ENCODE measurements around the gene PTPRQ. TPM values are rescaled to one million over a fixed set of nuclear protein-coding genes. Genes with fewer than 3 reads are reported as not detected.

Gene PTPRQ
- polyA plus RNA-seq, 1 of the 3 experiments (the other 2 are of a cell fraction), result 0.46 TPM

- ChIA-PET POLR2A (no interaction called here), CTCF (no interaction called here)
- Histone ChIP-seq H3K9me2 (no peaks in the 10 kb centered on the region; the same call in 1 of the 2 replicates), H2AFZ (ENCODE audit: low read depth) (no peak overlapping the region), H3K27me3 (ENCODE audit: insufficient read depth) (no peaks in the 10 kb centered on the region), H3K4me1 (ENCODE audit: control insufficient read depth in 1 of 2, insufficient read depth in 2 of 2, low read depth in 1 of 2, low read length in 1 of 2) (no peaks in the 10 kb centered on the region), H3K27ac (ENCODE audit: low read depth in 2 of 2, low read length in 1 of 2) (no peak overlapping the region), H3K79me2 (ENCODE audit: insufficient read depth) (no peaks in the 10 kb centered on the region), H3F3A (replicated peaks; ENCODE audit: insufficient read depth) (no peaks in the 10 kb centered on the region), H3K9ac (no peak overlapping the region), H3K9me3 (no peaks in the 10 kb centered on the region), H4K20me1 (ENCODE audit: insufficient read depth) (no peaks in the 10 kb centered on the region), H3K4me2 (no peak overlapping the region), H3K4me3 (ENCODE audit: low read depth in 2 of 2, low read length in 1 of 2) (no peak overlapping the region), H3K36me3 (replicated peaks in 1 of 2; ENCODE audit: control insufficient read depth in 1 of 2, insufficient read depth in 2 of 2, low read length in 1 of 2) (no peaks in the 10 kb centered on the region)
- DNase-seq, result no peak
- TF ChIP-seq EP300 (IDR thresholded peaks at IDR 0.05; ENCODE audit: borderline replicate concordance in 1 of 2, low read depth in 1 of 2, low read length in 1 of 2), result no peak
- no peak for TF ChIP-seq RCOR1 (IDR thresholded peaks at IDR 0.05; ENCODE audit: low read length)
- no peak for TF ChIP-seq CHD2 (IDR thresholded peaks at IDR 0.05; ENCODE audit: low read length, partially characterized antibody)
- no peak for TF ChIP-seq GATA2 (CRISPR knock-in tag; IDR thresholded peaks at IDR 0.05)
- TF ChIP-seq, protein P1, sequence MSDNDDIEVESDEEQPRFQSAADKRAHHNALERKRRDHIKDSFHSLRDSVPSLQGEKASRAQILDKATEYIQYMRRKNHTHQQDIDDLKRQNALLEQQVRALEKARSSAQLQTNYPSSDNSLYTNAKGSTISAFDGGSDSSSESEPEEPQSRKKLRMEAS (IDR thresholded peaks at IDR 0.05; ENCODE audit: low read depth), result no peak
- TF ChIP-seq JUND (IDR thresholded peaks at IDR 0.05), result no peak
- TF ChIP-seq, protein P2, sequence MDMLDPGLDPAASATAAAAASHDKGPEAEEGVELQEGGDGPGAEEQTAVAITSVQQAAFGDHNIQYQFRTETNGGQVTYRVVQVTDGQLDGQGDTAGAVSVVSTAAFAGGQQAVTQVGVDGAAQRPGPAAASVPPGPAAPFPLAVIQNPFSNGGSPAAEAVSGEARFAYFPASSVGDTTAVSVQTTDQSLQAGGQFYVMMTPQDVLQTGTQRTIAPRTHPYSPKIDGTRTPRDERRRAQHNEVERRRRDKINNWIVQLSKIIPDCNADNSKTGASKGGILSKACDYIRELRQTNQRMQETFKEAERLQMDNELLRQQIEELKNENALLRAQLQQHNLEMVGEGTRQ (IDR thresholded peaks at IDR 0.05; ENCODE audit: borderline replicate concordance, low read depth, low read length), result no peak
- no peak for TF ChIP-seq FOSL2 (IDR thresholded peaks at IDR 0.05; ENCODE audit: borderline replicate concordance, low read depth)
- no peak for TF ChIP-seq USF1 (IDR thresholded peaks at IDR 0.05; ENCODE audit: borderline replicate concordance, low read depth)
- TF ChIP-seq MXI1 (IDR thresholded peaks at IDR 0.05; ENCODE audit: low read depth, low read length), result no peak
- no peak for TF ChIP-seq REST (IDR thresholded peaks at IDR 0.05; ENCODE audit: low read depth, low read length)
Observed at GRCh38 chr12:80662586-80662985, 218.6 kb downstream of the PTPRQ start.

- H3K79me2 ChIP-seq (ENCODE audit: insufficient read depth), result no peaks in the 10 kb centered on the region
- H3K4me1 ChIP-seq (ENCODE audit: control insufficient read depth in 1 of 2, insufficient read depth in 2 of 2, low read depth in 1 of 2, low read length in 1 of 2), result no peaks in the 10 kb centered on the region
- ChIA-PET CTCF (interaction anchor here (1.3 kb wide), 1 partner anchor 15 kb away, joined by 3 read pairs; no protein-coding TSS in a partner anchor), POLR2A (no interaction called here)
- no peaks in the 10 kb centered on the region for H3F3A ChIP-seq (replicated peaks; ENCODE audit: insufficient read depth)
- peaks cover 9% of the 10 kb centered on the region; the same call in 1 of the 2 replicates for H3K27me3 ChIP-seq (ENCODE audit: insufficient read depth)
- no peak overlapping the region for H3K4me2 ChIP-seq
- no peaks in the 10 kb centered on the region for H3K36me3 ChIP-seq (replicated peaks in 1 of 2; ENCODE audit: control insufficient read depth in 1 of 2, insufficient read depth in 2 of 2, low read length in 1 of 2)
- H3K27ac ChIP-seq (ENCODE audit: low read depth in 2 of 2, low read length in 1 of 2), result no peak overlapping the region
- H3K4me3 ChIP-seq (ENCODE audit: low read depth in 2 of 2, low read length in 1 of 2), result no peak overlapping the region
- no peaks in the 10 kb centered on the region for H4K20me1 ChIP-seq (ENCODE audit: insufficient read depth)
- no peak overlapping the region for H3K9ac ChIP-seq
- WGBS (ENCODE audit: low lambda C conversion rate), result 13% methylated on average over 5 of the region's 5 CpGs
- no peaks in the 10 kb centered on the region for H3K9me3 ChIP-seq
- no peaks in the 10 kb centered on the region for H3K9me2 ChIP-seq
- DNase-seq, result no peak
- no peak overlapping the region for H2AFZ ChIP-seq (ENCODE audit: low read depth)
- TF ChIP-seq RCOR1 (IDR thresholded peaks at IDR 0.05; ENCODE audit: low read length), result no peak
- TF ChIP-seq MXI1 (IDR thresholded peaks at IDR 0.05; ENCODE audit: low read depth, low read length), result no peak
- no peak for TF ChIP-seq TCF12 (IDR thresholded peaks at IDR 0.05)
- no peak for TF ChIP-seq EZH2phosphoT487 (IDR thresholded peaks at IDR 0.05; ENCODE audit: borderline replicate concordance, low read depth)
- no peak for TF ChIP-seq NRF1 (IDR thresholded peaks at IDR 0.05; ENCODE audit: low read depth, low read length)
- no peak for TF ChIP-seq FOXJ3 (CRISPR knock-in tag; IDR thresholded peaks at IDR 0.05)
- no peak for TF ChIP-seq RAD21 (IDR thresholded peaks at IDR 0.05; ENCODE audit: low read length)
- no peak for TF ChIP-seq JUND (IDR thresholded peaks at IDR 0.05)
- no peak for TF ChIP-seq TAF1 (IDR thresholded peaks at IDR 0.05; ENCODE audit: borderline replicate concordance, low read depth, low read length)
- TF ChIP-seq GATA2 (CRISPR knock-in tag; IDR thresholded peaks at IDR 0.05), result no peak
- TF ChIP-seq RFX5 (IDR thresholded peaks at IDR 0.05; ENCODE audit: low read length), result no peak
- no peak for TF ChIP-seq ELF1 (IDR thresholded peaks at IDR 0.05)
- no peak for TF ChIP-seq IRF3 (IDR thresholded peaks at IDR 0.05; ENCODE audit: low read depth, low read length)
- no peak for TF ChIP-seq FOXM1 (IDR thresholded peaks at IDR 0.05; ENCODE audit: low read depth)
- no peak for TF ChIP-seq NFIC (IDR thresholded peaks at IDR 0.05; ENCODE audit: borderline replicate concordance)
- no peak for TF ChIP-seq MEF2A (IDR thresholded peaks at IDR 0.05; ENCODE audit: borderline replicate concordance, low read depth)
Observed at GRCh38 chr12:80670214-80670613, 226.2 kb downstream of the PTPRQ start.

Data from SK-N-SH (cell line).